IMR-90 (cell line): Measurements from ENCODE around the gene CASZ1. TPM values are rescaled to one million over a fixed set of nuclear protein-coding genes. Genes with fewer than 3 reads are reported as not detected.

ENCODE experiments used
- ATAC-seq: fragments of 200-7000 bp; cut with Tn5 transposase; 2 replicates; pipeline ENCODE4 v1.9.1; 2020; ENCODE audit warnings: low read depth, mild to moderate bottlenecking, moderate library complexity
- BruUV-seq: library from RNA; stranded (reverse); fragments of 400-500 nt; replicated peaks from 2 replicates; lab custom pipeline; 2021; lab: Mats Ljungman, UMichigan
- CTCF ChIA-PET: fragments of 300-600 bp; formaldehyde crosslinking; extraction: SDS; loops from one replicate; lab custom pipeline; 2021; ENCODE audit warnings: antibody characterized with exemption; lab: Yijun Ruan, JAX
- POLR2A ChIA-PET: fragments of 300-600 bp; sonication (Branson Sonifier 250); formaldehyde crosslinking; loops from one replicate; lab custom pipeline; 2022; ENCODE audit warnings: antibody characterized with exemption; ENCODE audit not compliant: unreplicated experiment; lab: Charles Lee
- DNase-seq: peaks from one replicate; pipeline ENCODE4 v3.0.0; 2013
- H2AFZ ChIP-seq: replicated peaks from 2 replicates; pipeline ENCODE3; 2013; ENCODE audit warnings: low read length, mild to moderate bottlenecking; ENCODE audit not compliant: poor library complexity
- H2AK5ac ChIP-seq: 2 replicates; pipeline ENCODE4 v1.6.1; 2013; ENCODE audit warnings: low read depth, low read length, inconsistent platforms
- H2AK9ac ChIP-seq: replicated peaks from 2 replicates; pipeline ENCODE3; 2013; ENCODE audit warnings: mild to moderate bottlenecking, low read depth, low read length, moderate library complexity; ENCODE audit not compliant: poor library complexity
- H2BK120ac ChIP-seq: 2 replicates; pipeline ENCODE4 v1.6.1; 2013; ENCODE audit warnings: low read depth, low read length, inconsistent platforms
- H2BK15ac ChIP-seq: 3 replicates; pipeline ENCODE4 v1.6.1; 2013; ENCODE audit warnings: low read depth, low read length, inconsistent platforms
- H2BK20ac ChIP-seq: 2 replicates; pipeline ENCODE4 v1.6.1; 2013; ENCODE audit warnings: low read depth, mild to moderate bottlenecking, inconsistent platforms, low read length, moderate library complexity
- H2BK5ac ChIP-seq: 2 replicates; pipeline ENCODE4 v1.6.1; 2013; ENCODE audit warnings: mild to moderate bottlenecking, low read depth, low read length, inconsistent platforms; ENCODE audit not compliant: poor library complexity, severe bottlenecking
- H3K14ac ChIP-seq: replicated peaks from 2 replicates; pipeline ENCODE4 v1.6.1; 2013; ENCODE audit warnings: low read depth, low read length, inconsistent platforms
- H3K18ac ChIP-seq: 2 replicates; pipeline ENCODE4 v1.6.1; 2013; ENCODE audit warnings: low read depth, low read length, control low read depth
- H3K23ac ChIP-seq: 2 replicates; pipeline ENCODE4 v1.6.1; 2013; ENCODE audit warnings: low read depth, low read length, inconsistent platforms
- H3K27ac ChIP-seq: 2 replicates; pipeline ENCODE4 v1.5.1; 2013; ENCODE audit warnings: mild to moderate bottlenecking, control low read depth, low read length; ENCODE audit not compliant: insufficient read depth
- H3K27me3 ChIP-seq: 2 replicates; pipeline ENCODE4 v1.6.1; 2013; ENCODE audit warnings: low read length; ENCODE audit not compliant: control insufficient read depth, insufficient read depth
- H3K36me3 ChIP-seq: 2 replicates; pipeline ENCODE4 v1.6.1; 2013; ENCODE audit warnings: low read length, mixed read lengths; ENCODE audit not compliant: control insufficient read depth, insufficient read depth
- H3K4ac ChIP-seq: 2 replicates; pipeline ENCODE4 v1.6.1; 2013; ENCODE audit warnings: low read depth, low read length, inconsistent platforms
- H3K4me1 ChIP-seq: 2 replicates; pipeline ENCODE4 v1.6.1; 2013; ENCODE audit warnings: low read length, mixed read lengths; ENCODE audit not compliant: control insufficient read depth, insufficient read depth
- H3K4me2 ChIP-seq: 2 replicates; pipeline ENCODE4 v1.6.1; 2013; ENCODE audit warnings: low read depth, mild to moderate bottlenecking, control low read depth, low read length, moderate library complexity
- H3K4me3 ChIP-seq: 2 replicates; pipeline ENCODE4 v1.5.1; 2013; ENCODE audit warnings: low read depth, mild to moderate bottlenecking, control low read depth, low read length, moderate library complexity; ENCODE audit not compliant: insufficient read depth
- H3K56ac ChIP-seq: 2 replicates; pipeline ENCODE4 v1.6.1; 2013; ENCODE audit warnings: low read length, inconsistent platforms; ENCODE audit not compliant: insufficient read depth; ENCODE audit errors: extremely low read depth
- H3K79me1 ChIP-seq, 2 experiments: 2 replicates each; pipeline ENCODE4 v1.6.1; 2013; ENCODE audit warnings: low read length in 2 of 2, inconsistent platforms in 1 of 2, low read depth in 1 of 2
- H3K9ac ChIP-seq: 2 replicates; pipeline ENCODE4 v1.6.1; 2013; ENCODE audit warnings: low read depth, low read length, control low read depth
- H3K9me1 ChIP-seq: 2 replicates; pipeline ENCODE4 v1.6.1; 2013; ENCODE audit warnings: low read length, inconsistent platforms; ENCODE audit not compliant: insufficient read depth
- H3K9me3 ChIP-seq: 2 replicates; pipeline ENCODE4 v1.6.1; 2013; ENCODE audit warnings: low read length; ENCODE audit not compliant: control insufficient read depth, insufficient read depth
- H4K20me1 ChIP-seq: 2 replicates; pipeline ENCODE4 v1.6.1; 2013; ENCODE audit warnings: low read length, inconsistent platforms; ENCODE audit not compliant: insufficient read depth
- H4K5ac ChIP-seq: 2 replicates; pipeline ENCODE4 v1.6.1; 2013; ENCODE audit warnings: mild to moderate bottlenecking, low read depth, low read length, control low read depth
- H4K8ac ChIP-seq, 2 experiments: 2 replicates each; pipeline ENCODE4 v1.6.1; 2013; ENCODE audit warnings: low read depth in 2 of 2, low read length in 2 of 2, control low read depth in 1 of 2, inconsistent platforms in 1 of 2
- H4K91ac ChIP-seq: 2 replicates; pipeline ENCODE4 v1.6.1; 2013; ENCODE audit warnings: low read depth, low read length, inconsistent platforms; ENCODE audit not compliant: insufficient read depth
- BHLHE40 ChIP-seq: fragments of 150-350 bp; IDR thresholded peaks from 2 replicates; pipeline ENCODE4 v1.6.1; 2016; ENCODE audit warnings: mild to moderate bottlenecking, low read depth, low read length
- CEBPB ChIP-seq: IDR thresholded peaks from 2 replicates; pipeline ENCODE4 v1.6.1; 2012; ENCODE audit warnings: low read depth, low read length, improper control_type of control experiment
- CHD1 ChIP-seq: IDR thresholded peaks from 2 replicates; pipeline ENCODE4 v1.6.1; 2012; ENCODE audit warnings: low read depth, low read length, improper control_type of control experiment
- FOS ChIP-seq: fragments of 150-350 bp; IDR thresholded peaks from 2 replicates; pipeline ENCODE4 v1.6.1; 2016; ENCODE audit warnings: low read depth, low read length
- MAZ ChIP-seq: IDR thresholded peaks from 2 replicates; pipeline ENCODE4 v1.6.1; 2012; ENCODE audit warnings: low read depth, mild to moderate bottlenecking, low read length, improper control_type of control experiment, moderate library complexity, borderline replicate concordance
- MXI1 ChIP-seq: IDR thresholded peaks from 2 replicates; pipeline ENCODE4 v1.6.1; 2012; ENCODE audit warnings: low read depth, mild to moderate bottlenecking, low read length, moderate library complexity, borderline replicate concordance
- NFE2L2 ChIP-seq: fragments of 150-350 bp; IDR thresholded peaks from 2 replicates; pipeline ENCODE4 v1.6.1; 2016; ENCODE audit warnings: low read depth, mild to moderate bottlenecking, low read length
- POLR2A ChIP-seq: IDR thresholded peaks from 2 replicates; pipeline ENCODE4 v1.6.1; 2012; ENCODE audit warnings: mild to moderate bottlenecking, low read depth, low read length
- RAD21 ChIP-seq: IDR thresholded peaks from 2 replicates; pipeline ENCODE4 v1.6.1; 2012; ENCODE audit warnings: low read length, improper control_type of control experiment
- RCOR1 ChIP-seq: IDR thresholded peaks from 2 replicates; pipeline ENCODE4 v1.6.1; 2012; ENCODE audit warnings: mild to moderate bottlenecking, low read length, improper control_type of control experiment; ENCODE audit not compliant: insufficient replicate concordance
- RFX5 ChIP-seq: IDR thresholded peaks from 2 replicates; pipeline ENCODE4 v1.8.0; 2012; ENCODE audit warnings: low read depth, mild to moderate bottlenecking, low read length, moderate library complexity
- SMC3 ChIP-seq: fragments of 150-350 bp; IDR thresholded peaks from 2 replicates; pipeline ENCODE4 v1.6.1; 2016; ENCODE audit warnings: low read depth, mild to moderate bottlenecking, antibody characterized with exemption, low read length, moderate library complexity
- WGBS, 2 experiments: methylation state at CpG; one replicate each; pipeline versions ENCODE4 v1.1.5 to v1.1.7; 2013; ENCODE audit warnings: missing lambda C conversion rate in 2 of 2; ENCODE audit not compliant: insufficient read length in 1 of 2; ENCODE audit errors: extremely low coverage in 2 of 2; 5-methylcytosine and 5-hydroxymethylcytosine counted together
- dilution Hi-C: fragments of 300-500 bp; cut with HindIII; formaldehyde crosslinking; loops from one replicate; pipeline ENCODE4 v1.14.3; 2018; ENCODE audit warnings: low sequenced_read_pairs; ENCODE audit not compliant: unreplicated experiment
- in situ Hi-C: fragments of 300-500 bp; cut with MboI; formaldehyde crosslinking; loops from 3 replicates; pipeline ENCODE4 v1.14.3; 2019; ENCODE audit warnings: low sequenced_read_pairs, inconsistent platforms, mixed read lengths
- intact Hi-C: fragments of 100-400 bp; cut with micrococcal nuclease; formaldehyde crosslinking; loops from 2 replicates; pipeline ENCODE4 v1.10.0; 2022
- polyA plus RNA-seq, 3 experiments: library from polyadenylated mRNA; depleted of rRNA; stranded (reverse); fragments of >200 nt; gene quantifications; 2 replicates each; pipeline ENCODE4 v1.2.3, GENCODE V29; 2012; ENCODE audit warnings: low replicate concordance in 1 of 3
- total RNA-seq: library from RNA; depleted of rRNA; stranded (reverse); fragments of >200 nt; gene quantifications from 2 replicates; pipeline ENCODE4 v1.2.3, GENCODE V29; 2012
- TF ChIP-seq, protein P1 (sequence below): fragments of 150-350 bp; IDR thresholded peaks from 2 replicates; pipeline ENCODE4 v1.6.1; 2016; ENCODE audit warnings: low read depth, mild to moderate bottlenecking, low read length, moderate library complexity, borderline replicate concordance
- TF ChIP-seq, protein P2 (sequence below): conservative IDR thresholded peaks from 2 replicates; pipeline ENCODE4 v1.5.1; 2012; ENCODE audit warnings: mild to moderate bottlenecking, low read depth, low read length, improper control_type of control experiment
- TF ChIP-seq, protein P3 (sequence below): fragments of 150-350 bp; IDR thresholded peaks from 2 replicates; pipeline ENCODE4 v1.6.1; 2017; ENCODE audit warnings: mild to moderate bottlenecking, antibody characterized with exemption, low read length, low read depth

Gene CASZ1
- total and polyA plus RNA-seq, 2 of the 4 experiments (the other 2 are of a cell fraction) = 0.18 to 0.24 TPM

DNA sequence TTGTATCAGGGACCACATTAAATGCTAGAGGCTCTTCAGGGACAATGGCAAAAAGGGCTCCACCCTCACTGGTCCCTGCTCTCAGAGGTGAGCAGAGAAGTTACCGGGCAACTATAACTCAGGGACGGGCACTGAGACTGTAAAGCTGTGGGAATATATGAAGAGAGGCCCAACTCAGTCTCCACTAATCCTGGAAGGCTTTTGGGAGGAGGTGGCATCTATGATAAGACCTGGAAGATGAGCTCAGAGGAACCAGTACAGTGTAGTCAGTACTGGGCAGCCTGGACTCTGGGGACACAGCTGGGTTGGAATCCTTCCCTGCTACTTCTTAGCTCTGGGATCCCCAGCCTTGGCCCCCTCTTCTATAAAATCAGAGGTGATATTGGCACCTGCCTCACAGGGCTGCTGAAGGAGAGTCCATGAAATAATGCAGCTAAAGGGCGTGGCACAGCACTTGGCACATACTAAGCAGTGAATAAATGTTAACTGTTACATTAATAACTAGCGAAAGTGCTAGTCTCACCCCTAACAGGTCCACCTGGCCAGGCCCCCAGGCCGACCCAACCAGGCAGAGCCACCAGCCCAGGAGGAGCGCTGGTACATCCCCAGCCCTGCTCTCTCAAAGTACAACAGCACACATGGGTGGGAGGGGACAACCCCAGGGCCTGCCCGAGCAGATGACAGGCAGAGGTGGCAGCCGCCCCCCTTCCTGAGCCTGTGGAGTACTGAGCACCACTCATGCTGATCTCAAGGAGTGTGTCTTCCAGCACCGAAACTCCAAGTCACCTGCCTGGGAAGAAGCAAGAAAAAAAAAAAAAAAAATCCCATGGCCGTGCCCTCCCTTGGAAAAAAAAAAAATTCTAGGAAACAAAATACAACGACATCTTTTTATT lies 62.7 kb downstream of the CASZ1 start:
- Histone ChIP-seq H2AK9ac (peak overlapping the region; percentile 28), H3K23ac (no peak overlapping the region), H3K4me1 (no peaks in the 10 kb centered on the region), H3K79me1 (no peaks in the 10 kb centered on the region), H4K20me1 (no peaks in the 10 kb centered on the region), H3K27ac (no peak overlapping the region), H3K14ac (no peak overlapping the region), H3K56ac (no peak overlapping the region; the same call in 1 of the 2 replicates), H3K4ac (no peak overlapping the region), H2BK120ac (no peak overlapping the region), H3K4me2 (no peak overlapping the region), H4K91ac (no peak overlapping the region), H3K27me3 (peaks cover 43% of the 10 kb centered on the region), H4K5ac (no peak overlapping the region), H3K4me3 (no peak overlapping the region), H2BK15ac (no peak overlapping the region), H3K9me1 (no peaks in the 10 kb centered on the region), H3K18ac (no peak overlapping the region), H2BK20ac (no peak overlapping the region), H4K8ac (no peak overlapping the region), H2BK5ac (no peak overlapping the region), H2AK5ac (no peak overlapping the region), H3K36me3 (no peaks in the 10 kb centered on the region), H3K9ac (no peak overlapping the region), H3K9me3 (no peaks in the 10 kb centered on the region), H2AFZ (no peak overlapping the region)
- POLR2A ChIA-PET = no interaction called here
- DNase-seq (no peak), ATAC-seq (no peak)
- WGBS, 2 experiments = 62% methylated on average over 4 of the region's 11 CpGs; no CpG with 5 or more reads in 1 of the 2 experiments
- in situ Hi-C loops = no loop called here
- dilution Hi-C loops = no loop called here
- BruUV-seq = no TSS peak
- CTCF ChIA-PET = no interaction called here
- intact Hi-C loops = no loop called here
- TF ChIP-seq RFX5 (no peak), CHD1 (no peak), MAZ (no peak), POLR2A (no peak), SMC3 (no peak), MXI1 (no peak), NFE2L2 (no peak), RCOR1 (no peak), CEBPB (no peak), BHLHE40 (no peak), FOS (no peak), RAD21 (no peak)
- TF ChIP-seq, protein P1, sequence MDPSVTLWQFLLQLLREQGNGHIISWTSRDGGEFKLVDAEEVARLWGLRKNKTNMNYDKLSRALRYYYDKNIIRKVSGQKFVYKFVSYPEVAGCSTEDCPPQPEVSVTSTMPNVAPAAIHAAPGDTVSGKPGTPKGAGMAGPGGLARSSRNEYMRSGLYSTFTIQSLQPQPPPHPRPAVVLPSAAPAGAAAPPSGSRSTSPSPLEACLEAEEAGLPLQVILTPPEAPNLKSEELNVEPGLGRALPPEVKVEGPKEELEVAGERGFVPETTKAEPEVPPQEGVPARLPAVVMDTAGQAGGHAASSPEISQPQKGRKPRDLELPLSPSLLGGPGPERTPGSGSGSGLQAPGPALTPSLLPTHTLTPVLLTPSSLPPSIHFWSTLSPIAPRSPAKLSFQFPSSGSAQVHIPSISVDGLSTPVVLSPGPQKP = no peak
- TF ChIP-seq, protein P2, sequence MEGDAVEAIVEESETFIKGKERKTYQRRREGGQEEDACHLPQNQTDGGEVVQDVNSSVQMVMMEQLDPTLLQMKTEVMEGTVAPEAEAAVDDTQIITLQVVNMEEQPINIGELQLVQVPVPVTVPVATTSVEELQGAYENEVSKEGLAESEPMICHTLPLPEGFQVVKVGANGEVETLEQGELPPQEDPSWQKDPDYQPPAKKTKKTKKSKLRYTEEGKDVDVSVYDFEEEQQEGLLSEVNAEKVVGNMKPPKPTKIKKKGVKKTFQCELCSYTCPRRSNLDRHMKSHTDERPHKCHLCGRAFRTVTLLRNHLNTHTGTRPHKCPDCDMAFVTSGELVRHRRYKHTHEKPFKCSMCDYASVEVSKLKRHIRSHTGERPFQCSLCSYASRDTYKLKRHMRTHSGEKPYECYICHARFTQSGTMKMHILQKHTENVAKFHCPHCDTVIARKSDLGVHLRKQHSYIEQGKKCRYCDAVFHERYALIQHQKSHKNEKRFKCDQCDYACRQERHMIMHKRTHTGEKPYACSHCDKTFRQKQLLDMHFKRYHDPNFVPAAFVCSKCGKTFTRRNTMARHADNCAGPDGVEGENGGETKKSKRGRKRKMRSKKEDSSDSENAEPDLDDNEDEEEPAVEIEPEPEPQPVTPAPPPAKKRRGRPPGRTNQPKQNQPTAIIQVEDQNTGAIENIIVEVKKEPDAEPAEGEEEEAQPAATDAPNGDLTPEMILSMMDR = no peak
- TF ChIP-seq, protein P3, sequence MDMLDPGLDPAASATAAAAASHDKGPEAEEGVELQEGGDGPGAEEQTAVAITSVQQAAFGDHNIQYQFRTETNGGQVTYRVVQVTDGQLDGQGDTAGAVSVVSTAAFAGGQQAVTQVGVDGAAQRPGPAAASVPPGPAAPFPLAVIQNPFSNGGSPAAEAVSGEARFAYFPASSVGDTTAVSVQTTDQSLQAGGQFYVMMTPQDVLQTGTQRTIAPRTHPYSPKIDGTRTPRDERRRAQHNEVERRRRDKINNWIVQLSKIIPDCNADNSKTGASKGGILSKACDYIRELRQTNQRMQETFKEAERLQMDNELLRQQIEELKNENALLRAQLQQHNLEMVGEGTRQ = no peak
